ENCODE results near the gene ANAPC13.

Gene ANAPC13

GRCh38 chr3:134485718-134486576 is at the start of gene ANAPC13, which contains the start of gene CEP63:
Gene ANAPC13 (minus strand): TSS chr3:134485985. CDS start chr3:134482904, 3,081 bp downstream.
Gene CEP63 (plus strand): TSS chr3:134486057. CDS start chr3:134495321, 9,264 bp downstream.
- peak; percentile 89 to 93 for DNase-seq

GRCh38 chr3:134535186-134535970 is 49.6 kb upstream of the ANAPC13 start:
- peak; percentile 28 to 29 for DNase-seq

GRCh38 chr3:134533493-134533892 is 47.7 kb upstream of the ANAPC13 start:
- DNase-seq = no peak

GRCh38 chr3:134527538-134528186 is 41.9 kb upstream of the ANAPC13 start:
- DNase-seq = no peak

GRCh38 chr3:134527037-134527436 is 41.3 kb upstream of the ANAPC13 start:
- DNase-seq = no peak

GRCh38 chr3:134526319-134526718 is 40.5 kb upstream of the ANAPC13 start:
- no peak for DNase-seq

- DNase-seq = no peak
Measured at GRCh38 chr3:134525293-134525692, 39.5 kb upstream of the ANAPC13 start.

- DNase-seq = no peak
Measured at GRCh38 chr3:134522541-134522940, 36.8 kb upstream of the ANAPC13 start.

GRCh38 chr3:134517791-134518190 is 32.0 kb upstream of the ANAPC13 start:
- peak; percentile 32 to 41 for DNase-seq

- no peak for DNase-seq
Measured at GRCh38 chr3:134516905-134517304, 31.1 kb upstream of the ANAPC13 start.

- no peak for DNase-seq
Measured at GRCh38 chr3:134511500-134511899, 25.7 kb upstream of the ANAPC13 start.

GRCh38 chr3:134505485-134505884 is 19.7 kb upstream of the ANAPC13 start:
- DNase-seq = no peak

- DNase-seq = no peak
Measured at GRCh38 chr3:134504132-134504531, 18.3 kb upstream of the ANAPC13 start.

- no peak for DNase-seq
Measured at GRCh38 chr3:134503266-134503665, 17.5 kb upstream of the ANAPC13 start.

GRCh38 chr3:134496471-134497071 is 10.8 kb upstream of the ANAPC13 start:
- no peak for DNase-seq

GRCh38 chr3:134495980-134496379 is 10.2 kb upstream of the ANAPC13 start:
- no peak for DNase-seq

GRCh38 chr3:134494495-134494894 is 8.7 kb upstream of the ANAPC13 start:
- no peak for DNase-seq

- peak; percentile 65 to 71 for DNase-seq
Measured at GRCh38 chr3:134487406-134487805, 1.6 kb upstream of the ANAPC13 start.

GRCh38 chr3:134486577-134487041 is 824 bp upstream of the ANAPC13 start:
- DNase-seq = peak in 1 of 2 donors; percentile 24

GRCh38 chr3:134485075-134485717 is 589 bp downstream of the ANAPC13 start:
- DNase-seq = peak in 1 of 2 donors; percentile 21

GRCh38 chr3:134483195-134483900 is 2.4 kb downstream of the ANAPC13 start:
- DNase-seq = peak; percentile 21 to 25
